CD4-positive, alpha-beta T cell treated with Interleukin-6 at 100 ng/mL for 8 hours (primary cell): ENCODE measurements around the gene PTPRU.

Experiments used
- DNase-seq: peaks from one replicate; pipeline ENCODE4 v3.0.0-alpha.2; 2020; ENCODE audit warnings: mixed read lengths, low spot score

PTPRU gene

DNA sequence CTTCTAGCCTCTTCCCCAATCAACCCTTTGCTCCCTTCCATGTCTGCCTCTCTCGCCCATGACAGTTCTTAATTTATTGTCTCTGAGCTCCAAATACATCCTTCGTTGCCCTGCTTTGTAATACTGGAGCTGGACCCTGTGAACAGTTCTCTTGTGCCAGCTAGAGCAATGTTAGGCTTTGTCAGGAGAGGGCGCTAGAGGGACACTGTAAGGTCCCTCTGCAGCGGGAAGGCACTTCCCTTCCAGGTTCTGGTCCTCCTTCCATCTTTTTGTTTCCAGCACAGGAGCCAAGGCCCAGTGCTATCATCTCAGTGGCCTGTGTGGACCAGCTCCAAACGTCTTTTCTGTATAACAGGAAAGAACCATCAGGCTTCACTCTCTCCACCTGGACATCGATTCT, 95.9 kb downstream of the PTPRU start:
- no peak for DNase-seq

DNA sequence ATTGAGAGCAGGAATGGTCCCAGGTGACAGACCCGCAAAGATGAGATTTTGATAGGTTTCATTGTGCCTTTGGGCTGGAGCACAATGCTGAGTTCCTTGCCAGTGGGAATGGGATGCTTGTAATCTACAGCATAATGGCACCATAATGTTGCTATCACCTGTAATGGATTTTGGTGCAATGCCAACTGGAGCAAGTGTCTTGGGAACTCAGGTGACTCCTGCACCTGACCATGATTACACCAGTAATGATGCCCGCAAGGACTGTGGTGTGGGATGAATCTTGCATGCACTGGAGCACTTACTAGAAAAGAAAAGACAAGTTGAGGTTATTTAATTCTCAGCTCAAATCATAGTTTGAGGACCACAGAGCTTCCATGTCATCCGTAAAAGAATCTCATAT, 96.7 kb downstream of the PTPRU start:
- DNase-seq: no peak

DNA sequence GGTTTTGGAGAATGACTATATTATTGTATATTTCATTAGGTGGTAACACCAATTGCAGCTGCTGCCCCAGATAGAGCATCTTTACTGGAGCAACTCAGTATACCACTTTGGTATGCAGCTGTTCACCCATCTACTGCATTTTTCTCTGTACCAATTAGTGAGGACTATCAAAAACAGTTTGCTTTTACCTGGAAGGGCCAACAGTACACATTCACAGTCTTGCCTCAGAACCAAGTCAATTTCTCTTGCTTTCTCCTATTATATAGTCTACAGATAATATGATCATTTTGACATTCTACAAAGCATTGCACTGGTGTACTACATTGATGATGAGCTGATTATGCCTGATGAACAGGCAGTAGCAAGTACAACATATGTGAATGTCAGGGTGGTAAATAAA, 99.3 kb downstream of the PTPRU start:
- DNase-seq: no peak

DNA sequence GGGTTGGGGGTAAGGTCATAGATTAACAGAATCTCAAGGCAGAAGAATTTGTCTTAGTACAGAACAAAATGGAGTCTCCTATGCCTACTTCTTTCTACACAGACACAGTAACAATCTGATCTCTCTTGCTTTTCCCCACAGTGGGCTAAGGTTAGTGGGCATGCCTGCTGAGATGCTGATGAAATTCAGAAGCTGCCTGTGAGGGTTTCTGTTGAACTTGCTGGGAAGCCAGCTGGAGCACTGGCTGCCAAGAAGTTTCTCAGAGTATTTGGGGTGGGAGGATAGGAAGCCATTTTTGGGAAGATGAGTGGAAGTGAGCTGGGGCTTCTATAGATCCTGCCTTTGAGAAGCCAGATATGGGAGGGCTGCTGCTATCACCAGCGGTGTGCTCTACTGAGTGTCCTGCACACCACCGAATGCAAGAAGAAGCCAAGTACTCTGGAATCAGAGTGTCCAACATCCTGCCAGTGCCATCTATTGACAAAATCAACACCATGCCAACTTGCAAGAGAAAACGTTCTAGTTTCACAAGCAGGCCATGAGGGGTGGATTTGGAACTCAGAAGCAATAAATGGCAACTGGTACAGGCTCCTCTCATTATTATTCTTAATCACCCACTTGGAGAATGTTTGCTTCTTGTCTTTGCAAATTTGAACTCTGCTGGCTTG, 102.7 kb downstream of the PTPRU start:
- DNase-seq: no peak

DNA sequence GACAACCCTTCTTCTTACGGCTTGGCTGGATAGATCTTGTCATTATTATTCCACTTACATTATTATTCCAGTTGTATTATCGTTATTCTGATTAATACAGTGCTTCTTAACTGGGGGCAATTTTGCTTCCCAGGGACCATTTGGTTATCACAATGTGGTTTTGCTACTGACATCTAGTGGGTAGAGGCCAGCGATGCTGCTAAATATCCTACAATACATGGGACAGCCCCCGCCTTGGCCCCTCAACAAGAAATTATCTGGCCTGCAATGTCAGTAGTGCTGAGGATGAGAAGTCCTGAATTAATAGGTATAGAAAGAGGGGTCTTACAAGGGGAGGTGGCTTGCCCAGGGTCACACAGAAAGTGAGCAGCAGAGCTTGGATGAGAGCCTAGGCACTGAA, 105.6 kb downstream of the PTPRU start:
- no peak for DNase-seq

DNA sequence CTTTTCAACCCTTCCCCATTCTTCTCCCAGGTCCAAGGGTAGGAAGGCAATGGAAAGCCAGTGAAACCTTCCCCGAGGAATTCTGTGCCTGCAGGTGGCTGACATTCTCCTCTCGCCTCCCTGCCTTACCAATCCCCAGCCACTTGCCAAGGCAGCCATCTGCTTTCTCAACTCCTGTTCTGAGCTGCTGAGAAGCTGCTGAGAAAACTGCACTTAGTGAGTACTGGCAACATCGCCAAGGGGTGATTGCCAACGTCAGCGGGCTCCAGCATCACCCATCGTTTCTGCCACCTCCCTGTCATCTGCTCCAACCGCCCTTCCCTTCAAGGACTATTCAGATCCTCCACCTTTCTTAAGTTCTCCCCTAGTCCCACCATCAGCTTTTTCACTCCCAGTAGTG, 106.0 kb downstream of the PTPRU start:
- DNase-seq: no peak

DNA sequence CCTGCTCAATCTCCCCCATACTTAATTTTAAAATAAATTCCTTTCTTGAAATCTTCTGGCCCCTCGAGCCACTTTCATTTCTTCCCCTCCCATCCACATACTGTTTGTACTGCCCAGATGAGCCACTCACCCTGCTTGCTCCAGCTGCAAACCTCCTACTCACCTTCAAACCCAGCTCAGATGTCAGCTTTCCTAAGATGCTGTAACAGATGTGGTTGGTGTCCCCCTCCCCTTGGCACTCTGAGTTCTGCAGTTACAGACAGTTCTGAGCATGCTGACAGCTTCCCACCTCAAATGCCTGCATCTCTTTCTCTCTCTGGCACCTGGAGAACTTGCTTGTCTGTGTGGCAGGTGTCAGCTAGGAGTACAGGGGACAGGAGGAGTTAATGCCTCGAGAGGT, 106.7 kb downstream of the PTPRU start:
- no peak for DNase-seq

DNA sequence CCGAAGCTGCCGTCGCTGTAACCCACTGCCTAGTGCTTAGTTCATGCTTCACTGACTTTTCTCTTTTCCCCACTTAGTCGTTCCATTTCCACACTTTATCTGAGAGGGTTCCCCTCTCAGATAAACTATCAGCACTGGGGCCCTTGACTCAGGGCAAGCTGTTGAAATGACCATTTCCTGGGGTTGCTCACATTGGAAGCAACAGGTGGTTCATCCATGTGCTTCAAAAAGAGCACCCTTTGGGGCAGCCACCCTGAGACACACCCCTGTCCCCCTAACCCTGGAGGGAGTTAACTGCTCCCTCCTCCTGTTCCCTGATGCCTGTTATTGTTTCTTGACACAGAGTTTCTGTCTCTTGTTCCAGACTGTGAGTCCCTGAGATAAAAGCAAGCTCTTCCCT, 107.2 kb downstream of the PTPRU start:
- no peak for DNase-seq

DNA sequence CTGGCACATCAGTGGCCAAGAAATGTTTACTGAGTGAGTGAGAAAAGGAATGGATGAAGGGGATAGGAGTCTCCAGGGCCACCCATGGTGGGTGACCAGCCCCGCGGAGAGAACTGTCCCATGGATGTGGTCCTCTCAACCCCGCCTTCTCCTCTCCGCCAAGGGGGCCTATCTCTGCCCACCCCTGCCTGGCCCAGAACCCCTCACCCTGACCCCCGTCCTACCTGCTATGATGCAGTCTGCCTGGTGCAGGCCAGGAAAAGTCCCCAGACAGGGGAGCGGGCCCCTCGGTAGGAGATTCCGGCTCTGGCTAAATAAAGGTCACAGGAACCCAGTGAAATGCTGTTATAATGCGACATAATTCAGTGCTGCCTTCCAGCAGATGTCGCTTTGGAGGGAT, 107.6 kb downstream of the PTPRU start:
- no peak for DNase-seq

DNA sequence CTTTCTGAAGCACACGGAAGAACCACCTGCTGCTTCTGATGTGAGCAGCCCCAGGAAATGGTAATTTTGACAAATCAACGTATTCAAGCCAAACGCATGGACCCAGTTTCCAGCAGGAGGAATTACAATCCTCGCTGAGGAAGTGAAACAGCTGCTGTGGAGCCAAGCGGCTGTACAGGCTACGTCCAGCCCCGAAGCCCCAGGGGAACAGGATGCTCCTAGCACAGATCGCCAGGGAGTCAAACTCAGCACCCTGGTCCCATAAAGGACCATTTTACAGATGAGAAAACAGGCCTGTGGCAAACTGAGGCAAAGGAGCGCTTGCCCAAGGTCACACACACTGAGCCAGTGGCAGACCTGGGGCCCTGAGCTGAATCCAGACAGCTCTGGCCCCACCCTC, 108.0 kb downstream of the PTPRU start:
- no peak for DNase-seq

DNA sequence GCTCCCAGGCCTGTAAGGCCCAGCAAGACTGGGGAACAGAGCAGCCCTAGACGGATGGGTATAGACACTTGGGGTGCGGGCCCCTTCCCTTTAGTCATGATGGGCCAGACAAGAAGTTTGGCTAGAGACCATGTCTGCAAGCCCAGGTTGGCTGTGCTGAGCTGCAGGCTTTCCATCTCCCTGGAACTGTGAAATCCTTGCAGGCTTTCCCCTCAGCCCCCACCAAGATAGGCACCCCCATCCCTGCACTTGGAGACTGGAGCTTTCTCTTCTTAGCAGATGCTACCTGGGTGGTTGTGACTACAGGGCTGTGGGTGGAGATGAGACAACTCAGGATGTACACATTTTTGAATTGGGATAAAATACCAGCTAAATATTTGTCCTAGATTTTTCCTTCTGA, 110.3 kb downstream of the PTPRU start:
- DNase-seq: no peak

DNA sequence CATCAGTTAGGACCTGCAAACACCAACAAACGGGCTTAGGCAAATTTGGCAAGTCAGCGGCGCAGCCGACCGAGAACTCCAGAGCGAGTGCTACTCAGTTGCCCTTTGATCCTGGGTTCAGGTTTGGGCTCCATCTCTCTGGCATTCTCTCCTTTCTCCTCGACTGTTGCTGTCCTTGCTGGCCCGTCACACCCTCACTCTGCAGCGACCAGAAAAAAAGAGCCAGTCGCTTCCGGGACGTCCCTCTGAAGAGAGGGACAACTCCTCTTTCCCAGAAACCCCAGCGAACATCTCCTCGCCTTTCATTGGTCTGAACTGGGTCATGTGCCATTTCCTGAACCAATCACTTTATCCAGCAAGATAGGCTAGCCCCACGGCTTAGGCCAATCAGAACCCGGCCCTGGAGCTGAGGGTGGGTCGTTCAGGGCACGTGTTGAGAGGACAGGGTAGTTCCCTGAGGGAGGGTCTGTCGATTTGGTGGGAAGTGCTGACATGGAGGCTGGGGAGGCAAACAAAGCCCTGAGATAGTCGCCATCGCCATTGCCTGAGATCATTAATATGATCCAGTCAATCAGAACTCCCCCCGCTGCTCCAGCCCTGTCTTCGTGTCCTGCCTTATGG, 113.7 kb downstream of the PTPRU start:
- no peak for DNase-seq

DNA sequence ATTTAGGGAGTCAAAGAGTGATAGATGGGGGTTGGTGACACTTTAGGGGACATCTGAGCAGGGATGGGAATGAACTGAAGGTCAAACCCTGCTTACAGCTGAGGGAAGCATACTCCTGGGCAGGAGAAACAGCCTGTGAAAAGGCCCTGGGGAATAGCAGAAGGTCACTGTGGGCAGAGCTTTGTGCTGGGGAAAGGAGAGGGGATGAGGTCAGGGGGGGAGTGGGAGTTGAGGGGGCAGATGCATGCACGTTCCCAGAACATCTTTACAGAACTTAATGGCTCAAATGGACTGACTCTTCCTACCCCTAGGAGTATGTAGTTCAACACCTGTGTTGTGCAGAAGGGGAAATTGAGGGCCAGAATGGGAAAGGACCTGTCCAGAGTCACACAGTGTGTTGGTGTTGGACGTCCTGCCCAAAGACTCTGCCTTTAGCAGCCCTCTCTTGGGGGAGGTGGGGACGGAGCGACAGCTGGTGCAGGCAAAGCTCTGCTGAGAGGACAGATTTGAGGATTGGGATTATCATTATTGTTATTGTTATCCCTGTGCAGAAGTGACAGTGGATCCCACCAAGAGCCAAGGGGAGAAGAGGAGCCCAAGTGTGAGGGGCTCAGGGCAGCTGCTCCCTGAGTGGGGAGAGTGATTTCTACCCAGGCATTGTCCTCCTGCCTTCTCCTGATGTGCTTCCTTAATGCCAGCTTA, 116.5 kb downstream of the PTPRU start:
- DNase-seq: no peak

DNA sequence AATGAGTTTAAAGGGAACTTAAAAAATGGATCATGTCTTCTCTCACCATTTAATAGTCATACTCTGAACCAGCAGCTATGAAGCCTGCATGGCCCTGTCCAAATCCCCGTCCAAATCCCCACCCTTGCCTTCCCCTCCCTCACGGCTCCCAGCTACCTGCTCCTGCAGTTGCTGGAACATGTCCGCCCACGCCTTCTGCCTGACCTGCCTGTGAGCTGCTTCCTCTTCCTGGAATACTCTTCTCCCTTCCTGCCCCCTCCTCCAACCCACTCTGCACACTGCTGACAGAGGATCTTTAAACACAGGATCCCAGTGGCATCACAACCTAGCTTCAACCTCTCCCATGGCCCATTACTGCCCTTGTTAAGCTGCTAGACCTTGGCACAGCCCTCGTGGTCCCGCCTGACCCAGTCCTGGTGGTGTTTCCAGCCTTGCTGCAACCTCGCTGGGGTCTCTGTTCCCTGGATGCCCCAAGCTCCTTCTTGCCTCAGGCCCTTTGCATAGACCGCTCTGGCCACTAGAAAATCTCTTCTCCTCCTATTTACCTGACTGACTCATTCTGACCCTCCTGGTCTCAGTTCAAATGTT, 118.3 kb downstream of the PTPRU start:
- no peak for DNase-seq

DNA sequence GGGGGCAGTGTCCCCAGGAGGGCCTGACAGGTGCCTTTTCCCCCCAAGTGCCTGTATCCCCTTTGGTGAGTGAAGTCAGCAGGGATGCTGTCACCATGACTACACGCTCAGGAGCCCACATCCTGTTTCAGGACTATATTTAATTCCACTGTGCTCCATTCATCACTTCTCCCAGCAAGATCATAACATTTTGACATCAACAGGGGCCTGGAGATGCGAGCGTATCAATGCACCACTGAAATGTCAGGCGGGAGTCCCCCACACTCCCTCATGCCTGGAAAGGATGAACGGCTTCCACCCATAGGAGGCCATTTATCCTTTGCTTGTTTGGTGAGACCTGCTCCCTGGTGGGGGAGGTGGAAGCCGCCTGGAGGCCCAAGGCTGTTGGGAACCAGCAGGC, 119.1 kb downstream of the PTPRU start:
- DNase-seq: no peak

DNA sequence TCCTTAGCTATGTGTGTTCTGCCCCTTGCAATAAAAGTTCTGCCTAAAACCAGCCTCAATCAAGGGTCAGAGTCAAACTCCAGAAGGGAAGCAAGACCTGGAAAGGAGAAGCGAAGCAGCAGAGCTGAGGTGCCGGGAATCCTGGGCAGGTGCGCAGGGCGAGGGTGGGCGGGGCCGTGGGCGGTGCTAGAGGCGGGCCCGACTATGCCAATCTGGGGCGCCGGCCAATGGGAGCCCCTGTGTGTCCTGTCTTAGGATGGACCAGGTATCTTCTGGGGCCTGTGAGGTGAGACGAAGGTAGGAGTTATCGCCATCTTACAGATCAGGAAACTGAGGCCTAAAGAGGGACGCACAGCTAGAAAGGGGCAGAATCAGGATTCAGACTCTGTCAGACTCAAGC, 120.3 kb downstream of the PTPRU start:
- no peak for DNase-seq

DNA sequence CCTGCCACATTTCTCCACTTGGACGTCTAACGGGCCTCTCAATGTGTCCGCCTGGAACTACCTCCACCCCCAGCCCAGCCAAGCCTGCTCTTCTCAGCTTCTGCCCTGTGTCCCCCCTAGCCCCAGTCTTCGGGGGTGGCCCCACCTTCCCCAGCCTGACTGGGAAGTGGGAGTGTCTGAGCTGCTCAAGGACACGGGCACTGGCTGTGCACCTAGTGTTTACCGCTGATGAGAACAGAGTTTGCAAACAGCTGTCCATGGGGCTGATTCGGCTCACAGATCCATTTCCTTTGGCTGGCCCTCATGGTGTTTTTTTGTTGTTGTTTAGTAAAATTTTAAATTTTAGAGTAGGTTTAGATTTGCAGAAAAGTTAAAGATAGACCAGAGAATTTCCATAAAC, 121.1 kb downstream of the PTPRU start:
- DNase-seq: no peak

DNA sequence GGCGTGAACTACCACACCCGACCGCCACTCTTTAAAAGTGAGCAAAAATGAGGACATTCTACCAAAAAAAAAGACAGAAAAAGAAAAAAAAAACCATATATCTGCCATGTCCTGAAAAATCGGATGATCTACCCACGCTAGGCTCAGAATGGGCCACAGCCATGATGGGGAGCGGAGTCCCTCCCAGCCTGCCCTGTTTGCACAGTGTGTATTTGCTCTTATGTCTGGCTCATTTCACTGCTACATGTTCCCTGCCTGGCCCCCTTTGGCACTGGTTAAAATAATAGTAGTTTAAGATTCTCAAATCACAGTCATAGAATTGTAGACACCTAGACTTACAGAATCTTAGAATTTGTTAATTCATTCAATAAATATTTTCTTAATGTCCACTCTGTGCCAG, 121.9 kb downstream of the PTPRU start:
- no peak for DNase-seq

DNA sequence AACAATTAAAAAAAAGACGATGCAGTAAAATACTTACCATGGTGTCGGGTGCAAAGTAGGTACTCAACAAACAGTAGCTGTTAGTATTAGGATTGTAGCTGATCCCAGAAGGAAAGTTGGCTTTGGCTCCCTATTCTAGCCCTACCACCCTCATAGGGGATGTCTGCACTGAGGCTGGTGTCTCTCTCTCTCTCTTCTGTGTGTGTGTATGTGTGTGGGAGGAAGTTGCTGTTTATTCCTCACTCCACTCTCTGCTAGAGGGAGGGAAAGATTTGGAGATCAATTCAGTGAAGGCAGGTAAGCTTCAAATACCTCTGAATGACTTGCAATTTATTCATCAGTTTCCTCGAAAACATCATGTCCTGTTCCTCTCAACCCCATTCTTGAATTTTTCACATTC, 124.4 kb downstream of the PTPRU start:
- no peak for DNase-seq

DNA sequence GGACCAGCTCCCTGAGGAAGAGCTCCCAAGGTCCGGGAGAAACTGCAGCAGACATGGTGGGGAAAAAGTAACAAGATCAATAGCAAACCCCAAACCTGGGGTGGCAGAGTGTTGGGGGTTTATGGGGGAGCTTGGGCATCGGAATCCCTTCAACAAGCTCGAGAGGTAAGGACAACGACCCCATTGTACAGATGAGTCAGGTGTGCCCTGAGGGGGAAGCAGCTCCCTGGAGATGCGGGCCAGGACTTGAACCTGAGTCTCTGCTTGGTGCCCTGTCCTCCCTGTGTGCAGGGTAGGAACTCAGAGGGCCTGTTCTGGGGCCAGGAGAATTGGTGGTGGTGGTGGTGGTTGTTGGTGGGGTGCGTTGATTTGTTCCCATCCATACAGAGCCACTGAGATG, 125.4 kb downstream of the PTPRU start:
- DNase-seq: no peak

DNA sequence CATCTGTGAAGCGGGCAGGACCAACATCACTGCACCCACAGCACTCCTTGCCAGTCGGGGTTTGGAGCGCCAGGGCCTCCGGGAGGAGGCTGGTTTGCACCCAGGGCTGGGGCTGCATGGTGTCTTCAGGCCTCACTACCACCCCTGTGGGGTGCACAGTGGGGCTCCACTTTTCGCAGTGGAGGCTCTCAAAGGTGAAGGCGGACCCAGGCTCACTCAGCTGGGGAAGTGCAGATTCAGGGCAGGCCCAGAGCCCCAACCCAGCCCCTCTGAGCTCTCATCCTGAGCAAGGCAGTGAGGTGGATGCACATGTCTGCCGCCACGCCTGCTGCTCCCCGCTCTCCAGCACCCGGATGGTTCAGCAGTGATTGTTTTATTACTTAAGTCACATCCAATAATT, 125.8 kb downstream of the PTPRU start:
- DNase-seq: no peak

DNA sequence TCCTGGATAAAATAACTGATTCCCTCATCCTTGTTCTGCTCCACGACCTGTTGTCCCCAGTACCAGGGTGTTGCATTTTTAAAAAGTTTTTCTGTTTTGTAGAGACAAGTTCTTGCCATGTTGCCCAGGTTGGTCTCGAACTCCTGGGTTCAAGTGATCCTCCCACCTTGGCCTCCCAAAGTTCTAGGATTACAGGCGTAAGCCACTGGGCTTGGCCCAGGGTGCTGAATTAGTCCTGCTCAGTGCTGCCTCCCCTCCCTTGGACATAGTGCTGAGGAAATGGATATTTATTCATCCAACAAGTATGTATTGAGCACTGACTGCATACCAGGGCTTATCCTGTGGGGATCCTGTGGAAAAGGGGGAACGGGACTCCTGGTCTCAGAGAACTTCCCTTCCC, 126.4 kb downstream of the PTPRU start:
- no peak for DNase-seq

DNA sequence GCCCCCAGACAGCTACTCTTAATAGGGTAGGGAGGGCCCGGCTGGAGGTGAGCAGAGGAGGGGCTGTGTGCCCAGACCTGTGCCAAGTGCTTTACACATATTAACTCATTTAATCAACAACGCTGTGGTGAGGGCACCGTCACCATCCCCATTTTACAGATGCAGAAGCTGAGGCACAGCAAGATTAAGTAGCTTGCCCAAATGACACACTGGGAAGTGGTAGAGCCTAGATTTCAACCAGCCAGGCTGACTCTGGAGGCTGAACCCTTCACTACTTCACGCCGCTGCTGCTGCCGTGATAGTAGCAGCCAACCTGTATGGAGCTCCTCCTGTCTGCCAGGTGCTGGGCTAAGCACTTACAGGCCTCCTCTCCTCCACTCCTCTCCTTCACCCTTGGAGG, 127.2 kb downstream of the PTPRU start:
- no peak for DNase-seq
